HG03280 (cell line): ENCODE results near the gene UBE2J1.
"Not testable (repeated sequence)": the region's sequence is repeated elsewhere in the genome, so short reads cannot be mapped to it uniquely, and the experiment has no call there.

Experiments used
- ATAC-seq: cut with Tn5 transposase; IDR thresholded peaks from one replicate; pipeline ENCODE4 v1.9.1; 2021; ENCODE audit warnings: mild to moderate bottlenecking, moderate library complexity; ENCODE audit not compliant: unreplicated experiment

UBE2J1 gene

GRCh38 chr6:89321131-89321970 is 31.2 kb downstream of the UBE2J1 start:
- no peak for ATAC-seq

DNA sequence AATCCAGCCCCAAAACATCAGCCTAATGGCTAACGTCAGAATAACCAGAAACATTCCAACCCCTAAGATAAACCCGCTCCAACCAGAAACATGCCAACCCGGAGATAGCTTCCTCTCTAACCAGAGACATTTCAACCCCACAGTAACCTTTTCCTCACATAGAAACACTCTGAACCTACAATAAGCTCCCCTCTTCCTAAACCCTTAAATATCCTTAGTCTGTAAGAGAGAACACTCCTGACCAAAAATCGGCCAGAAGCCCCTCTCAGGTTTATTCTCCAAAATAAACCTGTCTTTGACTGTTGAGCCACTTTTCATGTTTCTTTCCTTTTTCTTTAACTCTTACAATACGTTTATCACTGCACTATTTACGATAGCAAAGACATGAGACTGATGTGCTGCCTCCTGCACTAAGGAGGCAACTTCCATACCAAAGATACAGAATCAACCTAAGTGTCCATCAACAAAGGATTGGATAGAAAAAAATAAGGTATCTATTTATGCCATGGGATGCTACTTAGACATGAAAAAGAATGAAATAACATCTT is 32.4 kb downstream of the UBE2J1 start:
- ATAC-seq = no peak

- no peak for ATAC-seq
These were observed 35.5 kb downstream of the UBE2J1 start for GRCh38 chr6:89317067-89317466.

- no peak for ATAC-seq
These were observed 37.2 kb downstream of the UBE2J1 start, which contains the start of gene GABRR2 for GRCh38 chr6:89315249-89315885. Gene GABRR2 (minus strand): TSS chr6:89315299. CDS start chr6:89315165, 134 bp downstream.

DNA sequence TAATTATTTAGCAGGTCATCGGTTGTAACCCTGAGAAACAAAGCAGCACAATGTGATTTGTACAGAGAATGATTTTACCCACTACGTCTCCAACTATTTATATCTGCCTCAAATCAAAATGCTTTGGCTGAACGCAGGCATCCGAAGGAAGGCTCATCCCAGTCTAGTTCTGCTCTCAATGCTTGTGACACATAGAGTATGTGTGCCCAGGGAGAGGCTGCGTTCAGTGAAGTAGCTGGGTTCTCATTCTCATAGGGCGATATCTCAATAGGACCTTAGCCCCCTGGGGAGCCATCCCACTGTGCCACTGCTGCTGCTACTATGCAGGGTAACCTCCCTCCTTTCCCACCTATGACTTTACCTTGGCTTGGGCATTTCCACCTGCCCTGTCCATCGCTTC is 37.8 kb downstream of the UBE2J1 start:
- no peak for ATAC-seq

DNA sequence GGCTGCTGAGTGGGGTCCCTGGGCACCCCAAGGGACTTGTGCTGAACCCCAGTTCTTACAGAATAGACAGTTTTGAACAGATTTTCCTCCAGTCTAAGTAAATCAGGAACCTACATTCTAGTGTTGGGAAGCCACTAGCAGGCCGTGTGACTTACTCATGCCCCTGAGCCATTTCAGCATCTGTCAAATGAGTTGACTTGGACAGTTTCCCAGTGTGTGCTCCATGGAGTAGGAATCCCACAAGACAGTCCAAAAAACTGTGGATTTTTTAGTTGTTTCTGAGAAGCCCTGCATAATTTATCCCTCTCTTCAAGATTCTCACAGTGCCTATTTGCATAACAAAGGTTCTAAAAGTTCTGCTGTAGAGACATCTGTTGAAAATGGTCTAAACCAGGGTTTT is 39.5 kb downstream of the UBE2J1 start:
- ATAC-seq = no peak

DNA sequence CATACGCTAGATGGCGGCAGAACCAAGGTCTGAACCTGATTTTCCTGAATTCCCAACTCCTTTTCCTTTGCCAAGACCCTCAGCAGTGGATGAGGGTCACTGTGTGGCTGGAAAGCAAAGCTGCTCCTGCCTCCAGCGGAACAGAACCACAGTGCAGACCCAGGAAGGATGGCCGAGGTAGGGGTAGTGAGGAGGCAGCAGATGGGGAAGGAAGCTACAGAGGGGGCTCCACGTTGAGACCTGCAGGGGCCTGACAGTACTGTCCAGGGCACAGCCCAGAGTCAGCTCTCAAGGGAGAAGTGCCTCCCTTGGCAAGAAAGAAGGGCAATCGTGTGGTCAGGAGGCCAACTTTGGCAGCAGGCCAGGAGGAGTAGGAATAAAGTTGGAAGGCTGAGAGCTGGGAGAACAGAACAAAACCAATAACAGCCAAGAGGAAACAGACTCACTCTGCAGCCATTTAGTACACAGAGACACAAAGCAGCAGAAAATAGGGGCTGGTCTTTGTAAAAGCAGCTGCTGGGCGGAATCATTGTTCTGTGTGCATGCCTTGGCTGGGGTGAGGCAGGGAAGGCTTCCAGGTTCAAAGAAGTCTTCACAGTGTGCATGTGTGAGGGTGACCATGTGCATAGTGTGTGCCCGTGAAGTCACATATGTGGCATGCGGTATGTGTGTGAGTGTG is 40.5 kb downstream of the UBE2J1 start:
- no peak for ATAC-seq

GRCh38 chr6:89311530-89311852 is 41.0 kb downstream of the UBE2J1 start:
- ATAC-seq = no peak

DNA sequence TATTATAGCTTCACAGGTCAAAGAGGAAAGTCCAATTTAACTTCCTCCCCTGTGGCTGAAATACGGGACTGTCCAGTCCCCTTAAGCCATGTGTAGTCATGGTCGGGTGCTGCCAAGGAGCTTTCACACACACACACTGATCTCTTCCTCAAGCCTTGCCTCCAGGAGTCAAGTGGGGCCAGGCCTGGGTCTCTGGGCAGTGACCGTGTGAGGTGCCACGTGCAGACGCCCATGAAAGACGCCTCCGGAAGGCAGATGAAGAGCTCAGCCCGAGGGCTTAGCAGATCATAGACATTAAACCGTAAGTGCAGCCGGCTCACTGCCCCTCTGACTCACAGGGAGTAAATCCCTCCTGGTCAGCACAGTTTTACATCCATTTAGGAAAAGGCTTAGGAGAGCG is 41.6 kb downstream of the UBE2J1 start:
- ATAC-seq = no peak

- no peak for ATAC-seq
These were observed 43.8 kb downstream of the UBE2J1 start for GRCh38 chr6:89308525-89309395.

DNA sequence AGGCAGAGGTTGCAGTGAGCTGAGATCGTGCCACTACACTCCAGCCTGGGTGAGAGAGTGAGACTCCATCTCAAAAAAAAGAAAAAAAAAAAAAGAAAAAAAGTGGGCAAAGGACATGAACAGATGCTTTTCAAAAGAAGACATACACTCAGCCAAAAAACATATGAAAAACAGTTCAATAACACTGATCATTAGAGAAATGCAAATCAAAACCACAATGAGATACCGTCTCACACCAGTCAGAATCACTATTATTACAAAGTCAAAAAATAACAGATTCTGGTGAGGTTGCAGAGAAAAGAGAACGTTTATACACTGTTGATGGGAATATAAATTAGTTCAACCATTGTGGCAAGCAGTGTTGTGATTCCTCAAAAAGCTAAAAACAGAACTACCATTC is 48.0 kb downstream of the UBE2J1 start:
- not testable (repeated sequence) for ATAC-seq

DNA sequence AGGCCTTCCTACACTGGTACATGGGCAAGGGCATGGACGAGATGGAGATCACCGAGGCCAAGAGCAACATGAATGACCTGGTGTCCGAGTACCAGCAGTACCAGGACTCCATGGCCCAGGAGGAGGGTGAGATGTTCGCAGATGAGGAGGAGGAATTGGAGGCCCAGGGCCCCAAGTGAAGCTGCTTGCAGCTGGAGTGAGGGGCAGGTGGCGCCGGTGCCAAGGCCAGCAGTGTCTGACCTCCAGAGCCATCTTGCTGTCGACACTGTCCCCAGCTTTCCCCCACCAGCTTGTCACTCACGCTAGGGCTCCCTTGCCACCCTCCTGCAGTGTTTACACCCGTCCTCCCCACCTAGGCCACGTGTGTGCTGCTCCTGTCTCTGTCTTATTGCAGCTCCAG is 49.6 kb downstream of the UBE2J1 start:
- ATAC-seq = no peak

DNA sequence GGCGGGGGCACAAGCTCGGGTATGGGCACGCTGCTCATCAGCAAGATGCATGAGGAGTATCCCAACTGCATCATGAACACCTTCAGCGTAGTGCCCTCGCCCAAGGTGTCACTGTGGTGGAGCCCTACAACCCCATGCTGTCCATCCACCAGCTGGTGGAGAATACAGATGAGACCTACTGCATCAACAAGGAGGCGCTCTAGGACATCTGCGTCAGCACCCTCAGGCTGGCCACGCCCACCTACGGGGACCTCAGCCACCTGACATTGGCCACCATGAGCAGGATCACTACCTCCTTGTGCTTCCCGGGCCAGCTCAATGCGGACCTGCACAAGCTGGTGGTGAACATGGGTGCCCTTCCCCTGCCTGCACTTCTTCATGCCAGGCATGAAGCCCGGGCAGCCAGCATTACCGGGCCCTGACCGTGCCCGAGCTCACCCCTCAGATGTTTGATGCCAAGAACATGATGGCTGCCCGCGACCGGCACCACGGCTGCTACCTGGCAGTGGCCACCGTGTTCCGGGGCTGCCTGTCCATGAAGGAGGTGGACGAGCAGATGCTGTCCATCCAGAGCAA is 50.2 kb downstream of the UBE2J1 start:
- ATAC-seq = no peak

DNA sequence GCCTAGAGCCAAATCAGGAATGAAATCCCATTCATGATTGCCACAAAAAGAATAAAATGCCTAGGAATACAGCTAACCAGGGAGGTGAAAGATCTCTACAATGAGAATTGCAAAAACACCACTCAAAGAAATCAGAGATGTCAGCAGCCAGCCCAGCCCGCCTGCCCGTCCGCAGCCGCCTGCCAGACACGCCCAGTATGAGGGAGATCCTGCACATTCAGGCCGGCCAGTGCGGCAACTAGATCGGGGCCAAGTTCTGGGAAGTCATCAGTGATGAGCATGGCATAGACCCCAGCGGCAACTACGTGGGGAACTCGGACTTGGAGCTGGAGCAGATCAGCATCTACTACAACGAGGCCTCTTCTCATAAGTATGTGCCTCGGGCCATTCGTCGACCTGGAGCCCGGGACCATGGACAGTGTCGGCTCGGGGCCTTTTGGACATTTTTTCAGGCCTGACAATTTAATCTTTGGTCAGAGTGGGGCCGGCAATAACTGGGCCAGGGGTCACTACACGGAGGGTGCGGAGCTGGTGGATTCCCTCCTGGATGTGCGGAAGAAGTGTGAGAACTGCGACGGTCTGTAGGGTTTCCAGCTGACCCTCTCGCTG is 50.8 kb downstream of the UBE2J1 start:
- ATAC-seq = no peak

DNA sequence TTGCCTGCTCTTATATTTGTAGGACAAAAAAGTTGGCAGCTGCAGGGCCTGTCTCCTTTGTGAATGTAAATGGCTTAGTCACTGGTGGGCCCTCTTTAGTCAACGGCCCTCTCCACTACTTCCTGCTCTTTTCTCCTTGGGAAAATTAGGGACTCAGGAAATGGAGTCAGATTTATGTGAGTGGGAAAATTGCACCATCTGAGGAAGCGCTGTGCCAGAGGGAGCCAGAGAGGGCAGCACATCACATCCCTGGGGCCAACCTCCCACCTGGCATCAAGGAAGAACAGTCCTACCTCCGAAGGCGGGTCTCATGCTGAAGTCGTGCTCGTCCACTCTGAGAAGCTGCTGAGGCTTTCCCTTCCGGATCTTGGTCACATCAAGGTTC is 53.1 kb downstream of the UBE2J1 start:
- no peak for ATAC-seq

DNA sequence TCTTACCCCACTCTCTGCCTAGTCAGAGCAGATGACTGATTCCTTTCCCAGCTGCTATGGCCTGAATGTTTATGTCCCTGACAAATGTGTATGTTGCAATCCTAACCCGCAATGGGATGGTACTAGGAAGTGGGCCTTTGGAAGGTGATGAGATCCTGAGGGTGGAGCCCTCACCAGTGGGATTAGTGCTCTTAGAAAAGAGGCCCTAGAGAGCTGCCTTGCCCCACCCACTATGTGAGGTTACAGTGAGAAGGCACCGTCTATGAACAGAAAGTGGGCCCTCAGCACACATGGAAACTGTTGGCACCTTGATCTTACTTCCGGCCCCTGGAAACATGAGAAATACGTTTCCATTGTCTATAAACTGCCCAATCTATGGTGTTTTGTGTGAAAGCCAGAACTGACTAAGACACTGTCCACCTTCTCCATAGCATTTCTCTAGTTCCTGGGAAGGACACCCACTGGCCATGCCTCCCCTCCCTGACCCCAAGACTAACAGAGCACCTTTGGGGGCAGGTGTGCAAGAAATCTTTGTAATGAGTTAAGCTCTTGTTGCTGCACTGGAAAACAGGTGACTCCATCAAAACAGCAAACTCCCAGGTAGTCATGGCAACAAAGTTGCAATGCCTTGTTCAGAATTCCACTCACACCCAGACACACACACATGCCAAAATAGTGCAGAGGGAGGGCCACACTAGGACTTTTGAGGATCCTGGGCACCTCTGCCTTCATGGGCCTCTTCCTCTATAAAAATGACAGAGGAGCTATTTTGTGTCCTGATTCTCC is 53.6 kb downstream of the UBE2J1 start:
- ATAC-seq = peak; percentile 57

GRCh38 chr6:89297695-89298351 is 54.7 kb downstream of the UBE2J1 start:
- ATAC-seq = peak; percentile 85

DNA sequence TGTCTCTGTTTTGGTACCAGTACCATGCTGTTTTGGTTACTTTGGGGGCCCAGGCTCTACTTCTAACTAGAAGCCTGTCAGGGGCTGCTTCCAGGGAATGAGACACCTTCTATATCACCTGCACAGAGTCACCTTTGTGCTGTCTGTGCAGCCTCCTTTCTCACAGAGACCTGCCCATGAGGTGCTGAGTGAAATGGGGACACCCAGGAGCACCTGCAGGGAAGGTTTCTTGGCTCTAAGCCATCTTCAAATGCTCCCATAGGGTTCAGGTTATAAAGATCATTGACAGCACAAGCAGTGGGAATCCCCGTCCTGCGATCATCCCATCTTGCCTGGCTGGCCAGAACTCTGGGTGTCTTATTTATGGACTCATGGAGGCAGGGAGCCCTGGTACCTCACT is 56.5 kb downstream of the UBE2J1 start:
- ATAC-seq = no peak

GRCh38 chr6:89295116-89295515 is 57.4 kb downstream of the UBE2J1 start:
- not testable (repeated sequence) for ATAC-seq
